ENCODE data around the gene PSMB3.
A peak's percentile ranks its signal among the peaks of the same experiment; 100 is the strongest.
"Not testable (repeated sequence)": the region's sequence is repeated elsewhere in the genome, so short reads cannot be mapped to it uniquely, and the experiment has no call there.

Gene PSMB3

GRCh38 chr17:38716368-38717005 is 36.1 kb upstream of the PSMB3 start:
- DNase-seq, result no peak

GRCh38 chr17:38717139-38717745 is 35.3 kb upstream of the PSMB3 start:
- DNase-seq, result no peak

GRCh38 chr17:38719289-38719942 is 33.1 kb upstream of the PSMB3 start:
- no peak for DNase-seq

GRCh38 chr17:38719943-38720641 is 32.4 kb upstream of the PSMB3 start:
- no peak for DNase-seq

GRCh38 chr17:38720941-38721340 is 31.6 kb upstream of the PSMB3 start:
- DNase-seq, result no peak

- no peak for DNase-seq
Observed at GRCh38 chr17:38721802-38722201, 30.7 kb upstream of the PSMB3 start.

GRCh38 chr17:38724337-38724988 is 28.1 kb upstream of the PSMB3 start:
- no peak for DNase-seq

GRCh38 chr17:38725066-38725465 is 27.5 kb upstream of the PSMB3 start:
- DNase-seq, result no peak

GRCh38 chr17:38726145-38726544 is 26.4 kb upstream of the PSMB3 start:
- DNase-seq, result not testable (repeated sequence)

GRCh38 chr17:38727736-38728135 is 24.8 kb upstream of the PSMB3 start:
- DNase-seq, result no peak

GRCh38 chr17:38728290-38728831 is 24.2 kb upstream of the PSMB3 start:
- no peak for DNase-seq

- no peak for DNase-seq
Observed at GRCh38 chr17:38729368-38729885, 23.1 kb upstream of the PSMB3 start.

- DNase-seq, result peak; percentile 82
Observed at GRCh38 chr17:38729886-38730525, 22.5 kb upstream of the PSMB3 start, which contains the start of gene CISD3. Gene CISD3, plus strand, starts transcription at chr17:38730341. Its CDS starts 18 bp downstream, at chr17:38730359.

GRCh38 chr17:38730526-38731379 is 21.8 kb upstream of the PSMB3 start:
- no peak for DNase-seq

GRCh38 chr17:38731526-38732294 is 20.8 kb upstream of the PSMB3 start:
- no peak for DNase-seq

GRCh38 chr17:38732376-38733281 is 19.9 kb upstream of the PSMB3 start:
- DNase-seq, result no peak

GRCh38 chr17:38733282-38733981 is 19.1 kb upstream of the PSMB3 start:
- DNase-seq, result no peak

Measured in 8988T (cell line).